Kasumi-1 (cell line): ENCODE measurements around the gene CHORDC1.
"Not testable (repeated sequence)": the region's sequence is repeated elsewhere in the genome, so short reads cannot be mapped to it uniquely, and the experiment has no call there.

ENCODE experiments used
- DNase-seq, 2 experiments: peaks; one replicate each; lab custom pipeline; 2025; lab: John Stamatoyannopoulos, UW

The CHORDC1 gene

DNA sequence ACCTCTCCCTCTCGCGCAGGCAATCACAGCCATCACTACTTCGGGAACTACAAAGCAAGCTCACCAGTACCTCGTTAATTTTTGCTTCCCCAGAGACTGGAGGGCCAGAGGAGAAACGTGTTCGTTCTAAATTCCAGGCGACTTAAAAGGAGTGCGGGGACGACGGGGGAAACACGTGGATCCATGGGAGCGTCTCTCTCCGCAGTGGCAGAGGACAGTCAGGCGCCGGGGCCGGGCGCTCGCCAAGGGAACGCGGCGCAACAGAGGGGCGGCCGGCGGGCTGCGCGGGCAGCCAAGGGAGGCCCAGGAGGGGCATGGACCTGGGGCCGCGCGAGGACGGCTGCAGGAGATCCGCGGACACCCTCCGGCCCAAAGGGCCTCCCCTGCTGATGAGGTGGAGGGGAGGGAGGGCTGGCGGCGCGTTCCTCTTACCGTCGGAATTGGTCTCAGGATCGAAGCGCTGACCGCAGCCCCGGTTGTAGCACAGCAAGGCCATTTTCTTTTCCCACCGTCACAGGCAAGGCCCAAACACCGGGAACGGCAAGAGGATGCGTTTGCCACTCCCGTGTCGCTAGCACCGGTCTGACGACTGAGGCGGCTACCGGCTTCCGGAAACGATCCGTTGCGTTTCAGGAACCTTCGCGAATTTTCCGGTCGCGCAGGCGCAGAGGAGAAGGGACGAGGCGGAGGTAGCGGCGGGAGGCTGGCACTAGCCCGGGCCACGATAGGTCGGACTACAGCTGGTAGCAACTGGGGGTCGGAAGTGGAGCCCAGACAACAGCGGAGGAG, at the start of gene CHORDC1:
Gene CHORDC1, minus strand, starts transcription at position 591 of the 789 bp plus-strand sequence. Its CDS starts 95 bp downstream, at position 496.
- DNase-seq: peak; percentile 87 to 90

DNA sequence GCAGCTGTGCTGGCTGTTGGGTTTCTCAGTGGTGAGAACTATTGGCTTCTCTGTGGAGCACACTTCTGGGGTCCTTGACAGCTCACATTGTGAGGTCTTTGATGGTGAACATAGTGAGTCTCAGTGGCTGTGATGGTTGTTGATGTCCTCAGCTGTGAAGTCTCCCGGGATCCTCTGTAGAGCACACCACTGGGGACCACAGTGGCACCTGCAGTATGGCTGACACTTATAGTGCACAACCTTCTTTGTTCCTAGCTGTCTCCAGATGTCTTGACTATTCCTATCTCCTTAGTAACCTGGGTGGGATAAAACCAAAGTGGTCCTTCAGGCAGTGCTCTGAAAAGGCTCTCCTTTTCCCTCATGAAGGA, 34.3 kb upstream of the CHORDC1 start:
- DNase-seq: no peak

DNA sequence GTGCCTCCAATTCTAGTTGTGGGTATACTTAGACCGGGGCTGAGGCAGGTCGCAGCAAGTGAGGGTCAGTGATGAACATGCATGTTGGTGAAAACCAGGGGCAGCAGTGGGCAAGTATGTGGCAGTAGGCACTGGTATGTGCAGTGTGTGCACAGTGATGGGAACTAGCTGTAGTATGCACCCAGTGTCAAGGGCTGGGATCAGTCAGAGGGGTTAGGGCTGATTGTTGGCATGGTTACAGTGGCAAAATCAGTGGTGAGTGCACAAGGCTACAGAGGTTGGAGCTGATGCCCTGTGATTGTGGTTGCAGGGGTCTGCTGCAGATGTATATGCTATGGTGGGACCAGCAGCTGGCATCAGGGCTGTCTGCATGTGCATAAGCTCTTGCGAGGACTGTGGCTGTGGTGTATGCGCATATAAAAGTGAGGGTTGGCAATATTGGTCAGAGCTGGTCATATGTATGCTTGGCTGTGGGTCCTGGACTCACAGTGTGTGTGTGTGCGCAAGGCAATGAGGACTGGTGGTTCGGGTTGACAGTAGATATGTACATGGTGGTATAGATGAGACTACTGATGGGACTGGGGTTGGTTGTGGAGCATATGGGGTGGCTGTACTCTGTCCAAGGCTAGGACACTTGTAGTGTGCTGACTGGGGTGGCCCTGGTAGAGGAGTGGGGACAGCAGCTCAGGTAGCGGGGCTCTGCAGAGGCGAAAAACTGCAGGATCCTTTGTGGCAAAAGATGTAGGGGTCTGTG, 33.7 kb upstream of the CHORDC1 start:
- no peak for DNase-seq

- no peak for DNase-seq
Measured at GRCh38 chr11:90254065-90254464, 31.2 kb upstream of the CHORDC1 start.

DNA sequence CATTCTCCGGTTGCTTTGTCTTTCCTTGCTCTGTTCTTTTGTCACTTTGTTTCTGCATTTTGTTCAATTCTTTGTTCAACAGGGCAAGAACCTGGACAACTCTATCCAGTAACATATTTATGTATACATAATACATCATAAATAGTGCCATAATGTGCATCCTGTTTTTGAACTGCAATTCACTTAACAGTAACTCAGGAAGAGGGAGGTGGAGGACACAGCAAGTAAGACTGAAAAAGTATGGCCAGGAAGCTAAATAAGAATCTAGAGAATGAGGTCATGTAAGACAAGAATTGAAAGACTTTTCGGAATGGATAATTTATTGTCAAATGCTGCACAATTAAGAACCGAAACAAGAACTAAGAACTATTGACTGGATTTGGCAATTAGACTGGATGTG, 29.2 kb upstream of the CHORDC1 start:
- DNase-seq: no peak

DNA sequence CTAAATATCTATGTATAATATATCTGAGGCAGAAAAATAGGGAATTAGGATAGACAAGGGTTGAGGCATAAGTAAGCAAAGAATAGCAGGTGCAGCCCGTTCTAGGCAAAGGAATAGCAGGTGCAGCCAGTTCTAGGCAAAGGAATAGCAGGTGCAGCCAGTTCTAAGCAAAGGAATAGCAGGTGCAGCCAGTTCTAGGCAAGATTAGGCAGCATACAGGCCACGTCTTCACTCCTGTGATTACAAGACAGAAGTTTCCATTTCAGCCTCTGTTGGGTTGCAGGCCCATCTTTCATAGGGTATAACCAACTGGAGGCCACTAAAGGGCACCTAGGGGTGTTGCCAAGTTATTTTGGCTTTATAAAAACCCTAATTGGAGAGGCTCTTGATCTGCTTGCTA, 28.8 kb upstream of the CHORDC1 start:
- no peak for DNase-seq

- peak; percentile 9 to 22 for DNase-seq
Measured at GRCh38 chr11:90250970-90251369, 28.1 kb upstream of the CHORDC1 start.

- DNase-seq: no peak
Measured at GRCh38 chr11:90246468-90246867, 23.6 kb upstream of the CHORDC1 start.

- no peak for DNase-seq
Measured at GRCh38 chr11:90243534-90243933, 20.7 kb upstream of the CHORDC1 start.

- DNase-seq: no peak
Measured at GRCh38 chr11:90242894-90243416, 20.1 kb upstream of the CHORDC1 start.

GRCh38 chr11:90241414-90241813, 18.6 kb upstream of the CHORDC1 start:
- no peak for DNase-seq

DNA sequence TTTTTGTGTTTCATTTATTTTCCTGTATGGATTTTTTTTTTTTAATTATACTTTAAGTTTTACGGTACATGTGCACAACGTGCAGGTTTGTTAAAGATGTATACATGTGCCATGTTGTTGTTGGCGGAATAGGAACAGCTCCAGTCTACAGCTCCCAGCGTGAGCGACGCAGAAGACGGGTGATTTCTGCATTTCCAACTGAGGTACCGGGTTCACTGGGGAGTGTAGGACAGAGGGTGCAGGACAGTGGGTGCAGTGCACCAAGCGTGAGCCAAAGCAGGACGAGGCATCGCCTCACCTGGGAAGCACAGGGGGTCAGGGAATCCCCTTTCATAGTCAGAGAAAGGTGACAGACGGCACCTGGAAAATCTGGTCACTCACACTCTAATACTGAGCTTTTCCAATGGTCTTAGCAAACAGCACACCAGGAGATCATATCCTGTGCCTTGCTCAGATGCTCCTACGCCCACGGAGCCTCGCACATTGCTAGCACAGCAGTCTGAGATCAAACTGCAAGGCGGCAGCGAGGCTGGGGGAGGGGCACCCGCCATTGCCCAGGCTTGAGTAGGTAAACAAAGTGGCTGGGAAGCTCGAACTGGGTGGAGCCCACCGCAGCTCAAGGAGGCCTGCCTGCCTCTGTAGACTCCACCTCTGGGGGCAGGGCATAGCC, 17.3 kb upstream of the CHORDC1 start:
- not testable (repeated sequence) for DNase-seq

- DNase-seq: no peak
Measured at GRCh38 chr11:90237004-90237403, 14.2 kb upstream of the CHORDC1 start.

- no peak for DNase-seq
Measured at GRCh38 chr11:90235526-90235925, 12.7 kb upstream of the CHORDC1 start.

DNA sequence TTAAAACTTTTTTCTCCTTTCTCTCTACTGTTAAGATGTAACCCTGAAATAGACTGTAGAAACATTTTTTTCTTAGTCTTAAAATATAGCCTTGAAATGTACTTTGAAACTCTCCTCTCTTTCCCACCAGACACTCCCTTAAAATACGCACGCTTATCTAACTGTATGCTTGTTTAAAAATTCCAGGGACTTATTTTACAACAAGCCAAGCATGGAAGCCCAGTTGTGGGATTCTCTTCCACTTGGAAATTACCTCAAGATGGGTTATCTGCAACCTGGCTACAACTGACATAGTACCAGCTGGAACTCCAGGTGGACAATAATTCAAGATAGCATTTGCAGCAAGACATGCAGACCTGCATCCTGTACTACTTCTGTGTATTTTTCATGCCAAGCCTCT, 12.1 kb upstream of the CHORDC1 start:
- no peak for DNase-seq

DNA sequence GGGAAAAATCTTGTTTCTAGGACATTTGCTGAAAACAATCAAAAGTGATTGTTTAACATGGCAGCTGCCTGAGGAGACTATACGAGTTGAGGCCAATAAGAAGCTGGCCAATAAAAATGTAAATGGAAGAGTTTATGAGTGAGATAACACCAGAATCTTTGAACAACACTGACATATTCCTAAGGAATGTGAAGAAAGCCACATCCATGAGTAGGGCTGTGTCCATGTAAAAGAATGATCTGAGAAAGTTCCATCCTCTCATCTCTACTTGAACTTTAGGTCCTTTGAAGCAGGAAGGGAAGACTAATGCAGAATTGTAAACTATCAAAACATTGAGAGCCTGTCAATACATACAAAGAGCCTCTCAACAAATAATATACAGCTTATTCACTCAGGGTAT, 6.9 kb upstream of the CHORDC1 start:
- no peak for DNase-seq

DNA sequence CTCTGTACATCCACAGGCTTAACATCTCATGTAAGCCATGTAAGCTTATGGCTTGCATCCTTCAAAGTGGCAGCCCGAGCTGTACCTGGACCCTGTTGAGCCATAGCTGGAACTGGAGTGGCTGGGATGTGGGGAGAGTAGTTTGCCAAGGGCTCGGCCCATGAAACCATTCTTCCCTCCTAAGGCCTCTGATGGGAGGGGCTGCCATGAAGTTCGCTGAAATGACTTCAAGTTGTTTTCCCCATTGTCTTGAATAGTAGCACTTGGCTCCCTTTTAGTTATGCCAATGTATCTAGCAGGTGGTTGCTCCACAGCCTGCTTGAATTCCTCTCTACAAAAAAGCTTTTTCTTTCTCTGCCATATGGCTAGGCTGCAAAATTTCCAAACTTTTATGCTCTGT, 5.2 kb upstream of the CHORDC1 start:
- no peak for DNase-seq

GRCh38 chr11:90223248-90223585, 368 bp upstream of the CHORDC1 start:
- no peak for DNase-seq

- DNase-seq: no peak
Measured at GRCh38 chr11:90221803-90222458, 918 bp downstream of the CHORDC1 start.

GRCh38 chr11:90220391-90220790, 2.5 kb downstream of the CHORDC1 start:
- peak in 1 of 2 experiments; percentile 18 for DNase-seq

- no peak for DNase-seq
Measured at GRCh38 chr11:90219438-90219837, 3.4 kb downstream of the CHORDC1 start.

DNA sequence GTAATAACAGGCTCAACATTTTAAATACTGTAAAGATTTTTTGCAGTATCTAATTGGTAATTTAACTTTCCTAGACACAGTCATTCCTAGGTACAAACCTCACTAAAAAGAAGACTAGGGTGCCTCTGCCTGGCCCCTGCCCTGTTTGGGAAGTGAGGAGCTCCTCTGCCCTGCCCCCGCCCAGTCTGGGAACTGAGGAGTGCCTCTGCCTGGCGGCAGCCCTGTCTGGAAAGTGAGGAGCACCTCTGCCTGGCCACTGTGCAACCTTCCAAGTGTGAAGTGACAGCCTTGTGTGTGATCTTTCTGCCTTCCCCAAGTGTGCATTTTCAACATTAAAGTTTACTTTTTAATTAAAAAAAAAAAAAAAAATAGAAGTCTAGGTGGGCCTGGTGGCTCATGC, 4.2 kb downstream of the CHORDC1 start:
- DNase-seq: no peak
